ENCODE results near the gene NUDCD3. TPM values are rescaled to one million over a fixed set of nuclear protein-coding genes. Genes with fewer than 3 reads are reported as not detected.

Gene NUDCD3
- total RNA-seq, 1 experiment from 2014 or later = 94.6 TPM

DNA sequence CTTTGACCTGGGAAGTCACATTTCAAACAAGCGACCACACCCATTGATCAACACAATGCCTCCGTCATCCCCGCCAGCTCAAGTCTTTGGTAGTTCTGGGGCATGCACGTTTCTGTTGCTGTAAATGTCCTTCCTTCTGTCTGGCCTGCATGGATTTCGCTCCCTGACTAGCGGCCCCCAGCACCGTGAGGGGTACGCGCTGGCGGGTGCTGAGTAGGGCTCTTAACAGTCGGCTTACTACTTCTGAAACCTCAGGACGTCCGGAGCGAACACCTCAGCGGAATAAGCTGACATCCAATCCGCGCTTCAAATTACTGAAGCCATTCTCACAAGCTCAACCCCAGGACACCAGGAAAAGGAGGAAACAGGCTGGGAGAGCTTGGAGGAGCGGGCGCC lies 505 bp downstream of the NUDCD3 start:
- Histone ChIP-seq H3K4me1 (ENCODE audit: control insufficient read depth in 1 of 2, insufficient read depth in 2 of 2, low read length in 2 of 2) (peaks cover 5 to 16% of the 10 kb centered on the region in 2 experiments), H3K9me3 (ENCODE audit: control insufficient read depth in 1 of 2, insufficient read depth in 1 of 2, low read depth in 1 of 2, low read length in 2 of 2) (no peaks in the 10 kb centered on the region), H3K4me3 (replicated peaks in 1 of 2; ENCODE audit: low read depth in 1 of 2, low read length in 2 of 2) (peak overlapping the region; percentile 79 to 95), H3K9ac (ENCODE audit: low read length) (peak overlapping the region; percentile 91), H3K79me2 (ENCODE audit: insufficient read depth, low read length) (peaks cover 54% of the 10 kb centered on the region), H3K9me2 (ENCODE audit: insufficient read depth) (no peaks in the 10 kb centered on the region), H4K20me1 (ENCODE audit: insufficient read depth) (no peaks in the 10 kb centered on the region), H3K4me2 (ENCODE audit: low read length) (peak overlapping the region; percentile 83), H2AFZ (ENCODE audit: low read depth, low read length, poor library complexity, severe bottlenecking) (no peak overlapping the region), H3K27ac (ENCODE audit: low read depth, low read length) (peak overlapping the region; percentile 87), H3K27me3 (ENCODE audit: insufficient read depth, low read length) (no peaks in the 10 kb centered on the region), H3K36me3 (ENCODE audit: control insufficient read depth in 1 of 2, insufficient read depth in 2 of 2, low read length in 2 of 2) (peaks cover 0 to 9% of the 10 kb centered on the region in 2 experiments; a peak in 2 of 4 replicates)
- DNase-seq (ENCODE audit: low read depth, low spot score) = no peak
- ChIA-PET CTCF (no interaction called here), RAD21 (ENCODE audit: low non-redundant PET in 1 of 2, low total read pairs in 2 of 2, uncharacterized antibody in 2 of 2, unreplicated experiment in 2 of 2) (interaction anchor here in 1 of 2 experiments (0.6 kb wide), 1 partner anchor 249 kb away, joined by 3 read pairs; no protein-coding TSS in a partner anchor), POLR2A (no interaction called here)
- intact Hi-C loops (cut with micrococcal nuclease) = no loop called here
- TF ChIP-seq FOSL1 (IDR thresholded peaks at IDR 0.05; ENCODE audit: low read depth) (no peak), POLR2A (IDR thresholded peaks at IDR 0.05; ENCODE audit: borderline replicate concordance, extremely low read depth, insufficient read depth, insufficient read length) (no peak), ZBTB33 (IDR thresholded peaks at IDR 0.05; ENCODE audit: extremely low read depth, insufficient replicate concordance, low read length) (no peak), TCF7L2 (IDR thresholded peaks at IDR 0.05; ENCODE audit: borderline replicate concordance, extremely low read depth, insufficient read depth, insufficient read length) (no peak), CEBPB (IDR thresholded peaks at IDR 0.05; ENCODE audit: low read depth) (no peak), SIN3A (IDR thresholded peaks at IDR 0.05; ENCODE audit: low read depth) (no peak)
- ATAC-seq = peak; percentile 37
- BruUV-seq (replicated peaks) = no TSS peak

DNA sequence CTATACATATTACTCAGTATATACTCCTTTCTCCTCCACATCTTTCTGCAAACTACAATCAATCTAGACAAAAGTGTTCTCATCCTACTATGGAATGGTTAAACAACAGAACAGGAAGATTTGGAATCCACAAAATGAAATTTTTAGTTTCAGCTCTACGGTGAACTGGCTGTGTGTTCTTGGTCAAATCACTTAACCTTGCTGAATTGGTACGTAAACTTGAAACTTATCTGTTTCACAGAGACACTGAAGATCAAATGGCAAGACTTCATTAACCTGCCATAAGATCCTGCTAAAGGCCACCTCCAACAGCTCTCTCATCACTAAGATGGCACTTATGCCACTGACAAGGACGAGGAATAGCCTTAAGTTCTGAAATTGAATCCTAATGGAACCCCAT lies 1.5 kb downstream of the NUDCD3 start:
- intact Hi-C loops (cut with micrococcal nuclease) = no loop called here
- Histone ChIP-seq H3K9me3 (ENCODE audit: control insufficient read depth in 1 of 2, insufficient read depth in 1 of 2, low read depth in 1 of 2, low read length in 2 of 2) (no peaks in the 10 kb centered on the region), H3K4me1 (ENCODE audit: control insufficient read depth in 1 of 2, insufficient read depth in 2 of 2, low read length in 2 of 2) (peaks cover 5 to 16% of the 10 kb centered on the region in 2 experiments), H3K9ac (ENCODE audit: low read length) (0 out of 2 replicates have a peak overlapping the region, but pooled peaks have one; percentile 91), H3K36me3 (ENCODE audit: control insufficient read depth in 1 of 2, insufficient read depth in 2 of 2, low read length in 2 of 2) (peaks cover 7 to 19% of the 10 kb centered on the region in 2 experiments), H4K20me1 (ENCODE audit: insufficient read depth) (no peaks in the 10 kb centered on the region), H2AFZ (ENCODE audit: low read depth, low read length, poor library complexity, severe bottlenecking) (no peak overlapping the region), H3K4me2 (ENCODE audit: low read length) (peak overlapping the region; percentile 83), H3K27me3 (ENCODE audit: insufficient read depth, low read length) (no peaks in the 10 kb centered on the region), H3K27ac (ENCODE audit: low read depth, low read length) (no peak overlapping the region), H3K9me2 (ENCODE audit: insufficient read depth) (no peaks in the 10 kb centered on the region), H3K79me2 (ENCODE audit: insufficient read depth, low read length) (peaks cover 64% of the 10 kb centered on the region), H3K4me3 (replicated peaks in 1 of 2; ENCODE audit: low read depth in 1 of 2, low read length in 2 of 2) (peak overlapping the region; percentile 79 to 95)
- BruUV-seq (replicated peaks) = no TSS peak
- TF ChIP-seq MAX (IDR thresholded peaks at IDR 0.05) = no peak
- TF ChIP-seq SIN3A (IDR thresholded peaks at IDR 0.05; ENCODE audit: low read depth) = no peak
- TF ChIP-seq JUND (IDR thresholded peaks at IDR 0.05) = no peak
- no peak for TF ChIP-seq SRF (IDR thresholded peaks at IDR 0.05; ENCODE audit: low read depth)
- no peak for DNase-seq (ENCODE audit: low read depth, low spot score)
- ChIA-PET POLR2A (no interaction called here), RAD21 (ENCODE audit: low non-redundant PET in 1 of 2, low total read pairs in 2 of 2, uncharacterized antibody in 2 of 2, unreplicated experiment in 2 of 2) (no interaction called here), CTCF (no interaction called here)
- no peak for ATAC-seq
